Adrenal gland (tissue), 12 donors: ENCODE data around the gene NRP2. TPM values are rescaled to one million over a fixed set of nuclear protein-coding genes. Genes with fewer than 3 reads are reported as not detected.

Experiments used
- DNase-seq, 7 donors: peaks; one replicate each; pipeline ENCODE4 v3.0.0-alpha.2; 2019 to 2020
- H3K27ac ChIP-seq, 5 donors: fragments of 200-600 bp; sonication (generic) in 4 of 5; 1 replicate in 3 of 5; 2 replicates in 2 of 5; pipeline versions ENCODE4 v1.5.1 to v1.8.0; 2016 to 2020; ENCODE audit warnings: mild to moderate bottlenecking in 1 of 5
- H3K27me3 ChIP-seq: fragments of 200-600 bp; 2 replicates; pipeline ENCODE4 v1.8.0; 2021
- H3K36me3 ChIP-seq, 2 donors: fragments of 200-600 bp; replicated peaks in 1 of 2; 1 replicate in 1 of 2; 2 replicates in 1 of 2; pipeline versions ENCODE4 v1.5.1 to v1.8.0; 2018 to 2022
- H3K4me1 ChIP-seq, 2 donors: fragments of 200-600 bp; replicated peaks in 1 of 2; 1 replicate in 1 of 2; 2 replicates in 1 of 2; pipeline versions ENCODE4 v1.5.1 to v1.8.0; 2018 to 2021
- H3K4me3 ChIP-seq, 4 donors: fragments of 200-600 bp; sonication (generic) in 3 of 4; one replicate each; pipeline ENCODE4 v1.5.1; 2016 to 2018
- H3K9me3 ChIP-seq, 3 donors: fragments of 200-600 bp; sonication (generic) in 1 of 3; replicated peaks in 1 of 3; 1 replicate in 2 of 3; 2 replicates in 1 of 3; pipeline versions ENCODE4 v1.5.1 to v1.8.0; 2016 to 2021
- CTCF ChIP-seq, 6 experiments: fragments of 450-650 bp in 4 of 6; fragments of 200-600 bp in 2 of 6; sonication (generic) in 1 of 6; IDR thresholded peaks; 1 replicate in 5 of 6; 2 replicates in 1 of 6; pipeline versions ENCODE4 v1.5.1 to v1.8.0; 2016 to 2021; ENCODE audit warnings: antibody characterized with exemption in 6 of 6, mild to moderate bottlenecking in 2 of 6, moderate library complexity in 1 of 6
- POLR2A ChIP-seq, 2 donors: fragments of 450-650 bp; IDR thresholded peaks; one replicate each; pipeline ENCODE4 v1.6.1; 2017; ENCODE audit warnings: antibody characterized with exemption in 2 of 2, mild to moderate bottlenecking in 2 of 2, moderate library complexity in 1 of 2
- WGBS, 4 donors: extraction: QIAGEN DNeasy Blood & Tissue Kit in 2 of 4; methylation state at CpG; one replicate each; pipeline versions ENCODE4 v1.1.5 to v1.1.7; 2013 to 2017; 5-methylcytosine and 5-hydroxymethylcytosine counted together
- intact Hi-C, 2 donors: fragments of 100-400 bp; cut with DNase I; formaldehyde crosslinking; loops; one replicate each; pipeline versions ENCODE4 v1.14.1 to v1.15.0; 2022 to 2023
- polyA plus RNA-seq, 3 donors: library from polyadenylated mRNA; stranded (reverse); fragments of 200-250 nt in 2 of 3; fragments of 350-450 nt in 1 of 3; fragmentation: Illumina TruSeq in 1 of 3; extraction: RNeasy Lipid Tissue Mini Kit (QIAGEN cat#74804) in 1 of 3; gene quantifications; one replicate each; pipeline ENCODE4 v1.2.3, GENCODE V29; 2013 to 2014
- total RNA-seq, 9 donors: library from RNA; depleted of rRNA in 4 of 9; stranded (reverse); fragments of >200 nt in 4 of 9; fragments of 120-200 nt in 1 of 9; fragmentation: NEBNext Ultra II Directional in 1 of 9; extraction: Animal tissue kit (Norgen Biotek cat#: 25700) in 1 of 9; gene quantifications; one replicate each; pipeline versions ENCODE4 v1.1.0 to v1.2.4, GENCODE V29; 2013 to 2023
- donor health status: healthy with polysubstance abuse.
- donor health status: Bipolar disorder and iron deficiency.
- donor health status: DM: yes; HTN: yes; CAD: no.
- donor health status: DM: no; HTN: no; CAD: no.
- donor health status: DM: no; HTN: no; CAD: no.
- donor health status: DM: yes; HTN: yes; CAD: no.

The NRP2 gene
- total and polyA plus RNA-seq, 12 donors: 27.6 to 205 (median 93.1) TPM

- Histone ChIP-seq H3K4me1 (peaks cover 23 to 40% of the 10 kb centered on the region in 2 donors), H3K4me3 (no peak overlapping the region), H3K36me3 (peaks cover 0 to 73% of the 10 kb centered on the region in 2 donors), H3K27me3 (no peaks in the 10 kb centered on the region), H3K27ac (peak overlapping the region in 2 of 5 donors; percentile 6 to 84), H3K9me3 (no peaks in the 10 kb centered on the region)
- intact Hi-C loops: no loop called here
- no peak for TF ChIP-seq POLR2A (IDR thresholded peaks at IDR 0.05)
- no peak for TF ChIP-seq CTCF (IDR thresholded peaks at IDR 0.05)
- DNase-seq: no peak
- whole genome bisulfite sequencing, 4 donors: 86 to 88% (median 87%) methylated on average over 9 of the region's 9 CpGs
These were observed 47.9 kb downstream of the NRP2 start for GRCh38 chr2:205730191-205730590.

GRCh38 chr2:205730701-205731582, 48.6 kb downstream of the NRP2 start:
- no peak overlapping the region for H3K4me3 ChIP-seq
- DNase-seq: no peak
- TF ChIP-seq POLR2A (IDR thresholded peaks at IDR 0.05) (no peak), CTCF (IDR thresholded peaks at IDR 0.05) (no peak)
- H3K36me3 ChIP-seq: peaks cover 0 to 67% of the 10 kb centered on the region in 2 donors
- intact Hi-C loops: no loop called here
- no peaks in the 10 kb centered on the region for H3K27me3 ChIP-seq
- peak overlapping the region in 2 of 5 donors; percentile 10 to 84 for H3K27ac ChIP-seq
- H3K9me3 ChIP-seq: no peaks in the 10 kb centered on the region
- H3K4me1 ChIP-seq: peaks cover 23 to 40% of the 10 kb centered on the region in 2 donors
- 69 to 80% (median 80%) methylated on average over 8 to 9 of the region's 9 CpGs for WGBS, 4 donors

- H3K36me3 ChIP-seq: peaks cover 0 to 67% of the 10 kb centered on the region in 2 donors
These were observed 49.3 kb downstream of the NRP2 start for GRCh38 chr2:205731583-205731981.

More at GRCh38 chr2:205731583-205731981, 49.3 kb downstream of the NRP2 start:
- TF ChIP-seq POLR2A (IDR thresholded peaks at IDR 0.05) (no peak), CTCF (IDR thresholded peaks at IDR 0.05) (no peak)
- H3K27ac ChIP-seq: peak overlapping the region in 2 of 5 donors; percentile 10 to 84
- peaks cover 23 to 40% of the 10 kb centered on the region in 2 donors for H3K4me1 ChIP-seq
- H3K27me3 ChIP-seq: no peaks in the 10 kb centered on the region
- H3K9me3 ChIP-seq: no peaks in the 10 kb centered on the region
- 46 to 68% (median 59%) methylated on average over 4 of the region's 4 CpGs for WGBS, 4 donors
- no peak overlapping the region for H3K4me3 ChIP-seq
- DNase-seq: no peak
- intact Hi-C loops: no loop called here
